Suprapubic skin (tissue), 4 donors: ENCODE results near the gene MTAP.

Experiments
- EP300 ChIP-seq: sonication (generic); formaldehyde crosslinking; IDR thresholded peaks from one replicate; pipeline ENCODE4 v1.6.1; 2017; ENCODE audit warnings: antibody characterized with exemption
- POLR2A ChIP-seq, 2 donors: fragments of 450-650 bp; IDR thresholded peaks; one replicate each; pipeline ENCODE4 v1.6.1; 2017; ENCODE audit warnings: antibody characterized with exemption in 2 of 2, mild to moderate bottlenecking in 2 of 2, moderate library complexity in 2 of 2
- POLR2AphosphoS5 ChIP-seq, 3 donors: sonication (generic); formaldehyde crosslinking; IDR thresholded peaks; one replicate each; pipeline ENCODE4 v1.6.1; 2017; ENCODE audit warnings: antibody characterized with exemption in 3 of 3
- TF ChIP-seq, protein P1 (sequence below), 2 donors: fragments of 200-600 bp in 1 of 2; fragments of 450-650 bp in 1 of 2; sonication (generic) in 1 of 2; IDR thresholded peaks; one replicate each; pipeline ENCODE4 v1.5.1; 2016 to 2019; ENCODE audit warnings: antibody characterized with exemption in 2 of 2, mild to moderate bottlenecking in 1 of 2, moderate library complexity in 1 of 2

DNA sequence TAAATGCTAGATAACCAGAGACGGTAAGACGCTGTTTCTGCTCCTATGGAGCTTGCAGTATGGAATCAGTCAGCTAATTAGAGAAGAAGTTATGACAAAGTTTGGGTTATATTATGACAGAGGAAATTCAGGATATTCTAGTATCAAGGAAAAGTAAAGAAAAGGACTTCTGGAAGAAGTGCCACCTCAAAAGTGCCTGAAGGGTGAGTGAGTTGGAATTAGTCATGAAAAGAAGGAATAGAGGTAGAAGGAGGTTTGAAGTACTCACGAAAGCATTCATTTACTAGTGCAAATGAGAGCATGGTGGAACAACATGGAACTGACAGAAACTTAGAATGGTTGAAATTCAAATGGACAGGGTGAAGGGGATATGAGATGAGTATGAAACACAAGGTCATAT lies 40.4 kb upstream of the MTAP start:
- TF ChIP-seq, protein P1, sequence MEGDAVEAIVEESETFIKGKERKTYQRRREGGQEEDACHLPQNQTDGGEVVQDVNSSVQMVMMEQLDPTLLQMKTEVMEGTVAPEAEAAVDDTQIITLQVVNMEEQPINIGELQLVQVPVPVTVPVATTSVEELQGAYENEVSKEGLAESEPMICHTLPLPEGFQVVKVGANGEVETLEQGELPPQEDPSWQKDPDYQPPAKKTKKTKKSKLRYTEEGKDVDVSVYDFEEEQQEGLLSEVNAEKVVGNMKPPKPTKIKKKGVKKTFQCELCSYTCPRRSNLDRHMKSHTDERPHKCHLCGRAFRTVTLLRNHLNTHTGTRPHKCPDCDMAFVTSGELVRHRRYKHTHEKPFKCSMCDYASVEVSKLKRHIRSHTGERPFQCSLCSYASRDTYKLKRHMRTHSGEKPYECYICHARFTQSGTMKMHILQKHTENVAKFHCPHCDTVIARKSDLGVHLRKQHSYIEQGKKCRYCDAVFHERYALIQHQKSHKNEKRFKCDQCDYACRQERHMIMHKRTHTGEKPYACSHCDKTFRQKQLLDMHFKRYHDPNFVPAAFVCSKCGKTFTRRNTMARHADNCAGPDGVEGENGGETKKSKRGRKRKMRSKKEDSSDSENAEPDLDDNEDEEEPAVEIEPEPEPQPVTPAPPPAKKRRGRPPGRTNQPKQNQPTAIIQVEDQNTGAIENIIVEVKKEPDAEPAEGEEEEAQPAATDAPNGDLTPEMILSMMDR (IDR thresholded peaks at IDR 0.05) = no peak
- TF ChIP-seq EP300 (no peak), POLR2AphosphoS5 (IDR thresholded peaks at IDR 0.05) (no peak), POLR2A (IDR thresholded peaks at IDR 0.05) (no peak)
